GM19467 (cell line): ENCODE measurements around the gene JAK3.

Source experiments
- ATAC-seq: cut with Tn5 transposase; IDR thresholded peaks from one replicate; pipeline ENCODE4 v1.9.1; 2021; ENCODE audit warnings: mild to moderate bottlenecking, moderate library complexity; ENCODE audit not compliant: unreplicated experiment

Gene JAK3

DNA sequence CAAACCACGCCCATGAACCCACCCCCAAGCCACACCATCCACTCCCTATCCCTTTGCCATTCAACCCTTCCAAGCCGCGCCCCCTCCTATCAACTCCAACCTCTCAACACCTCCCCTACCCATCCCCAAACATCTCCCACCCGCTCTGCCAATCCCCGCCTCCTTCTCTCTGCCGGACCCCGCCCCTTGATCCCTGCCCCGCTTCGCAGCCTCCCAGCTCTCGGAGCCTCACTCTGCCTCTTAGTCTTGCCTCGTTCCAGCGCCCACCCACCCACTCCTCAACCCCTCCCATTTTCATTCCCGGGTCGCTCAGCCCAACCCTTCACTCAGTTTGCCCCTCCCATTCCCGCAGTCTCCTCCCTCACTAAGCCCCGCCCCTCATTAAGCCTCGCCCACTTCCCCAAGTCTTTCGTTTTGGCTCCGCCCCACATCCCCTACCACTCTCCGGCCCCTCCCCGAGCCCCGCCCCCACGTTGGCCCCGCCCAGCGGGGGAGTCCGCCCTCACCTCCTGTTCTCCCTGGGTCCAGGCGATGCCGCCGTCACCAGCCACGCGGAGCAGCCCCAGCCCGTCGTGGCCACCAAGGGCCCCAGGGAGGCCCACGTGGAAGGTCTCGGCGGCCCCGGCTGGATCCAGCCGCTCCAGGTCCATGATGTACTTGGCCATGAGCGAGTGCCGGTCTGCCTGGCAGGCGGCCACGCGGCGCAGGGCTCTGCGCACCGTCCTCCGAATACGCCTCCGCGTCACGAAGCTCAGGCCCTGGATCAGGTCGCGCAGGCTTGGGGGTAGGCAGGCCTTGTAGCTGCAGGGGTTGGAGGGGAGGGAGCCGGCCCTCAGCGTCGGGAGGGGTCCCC, 5.7 kb downstream of the JAK3 start:
- no peak for ATAC-seq

DNA sequence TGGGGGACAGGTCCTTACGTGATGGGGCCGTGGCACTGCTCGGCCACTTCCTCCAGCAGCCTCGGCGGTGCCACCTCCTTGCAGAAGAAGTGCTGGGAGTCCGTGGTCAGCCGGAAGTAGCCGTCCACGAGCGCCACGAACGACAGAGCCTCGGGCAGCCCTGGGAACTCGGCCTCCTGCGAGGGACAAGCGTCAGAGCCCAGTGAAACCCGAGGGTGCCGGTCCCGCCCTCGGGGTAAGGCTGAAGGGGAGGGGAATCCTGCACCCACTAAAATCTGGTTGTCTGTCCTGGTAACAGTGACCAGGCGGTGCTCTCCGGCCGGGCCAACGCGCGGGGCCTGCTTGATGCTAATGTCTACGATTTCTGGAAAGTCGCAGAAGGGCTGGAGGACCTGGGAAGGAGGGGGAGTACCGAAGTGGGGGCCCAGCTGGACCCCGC, 6.4 kb downstream of the JAK3 start:
- no peak for ATAC-seq

DNA sequence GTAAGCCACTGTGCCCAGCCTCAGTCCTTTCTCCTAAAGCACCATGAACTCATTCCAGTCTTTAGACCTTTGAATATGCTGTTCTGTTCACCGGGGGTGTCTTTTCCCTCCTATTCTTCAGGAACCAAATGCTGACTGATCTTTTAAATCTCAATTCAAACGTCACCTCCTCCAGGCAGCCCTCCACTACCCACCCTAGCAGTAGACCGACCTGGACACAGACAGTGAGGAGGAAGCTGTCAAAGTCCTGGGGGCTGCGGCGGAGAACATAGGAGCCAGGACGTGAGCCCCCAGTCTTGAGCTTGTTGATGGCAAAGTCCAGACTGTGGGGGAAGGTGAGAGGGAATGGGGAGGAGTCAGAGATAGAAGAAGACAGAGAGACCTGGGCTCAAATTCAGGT, 7.8 kb downstream of the JAK3 start:
- no peak for ATAC-seq

DNA sequence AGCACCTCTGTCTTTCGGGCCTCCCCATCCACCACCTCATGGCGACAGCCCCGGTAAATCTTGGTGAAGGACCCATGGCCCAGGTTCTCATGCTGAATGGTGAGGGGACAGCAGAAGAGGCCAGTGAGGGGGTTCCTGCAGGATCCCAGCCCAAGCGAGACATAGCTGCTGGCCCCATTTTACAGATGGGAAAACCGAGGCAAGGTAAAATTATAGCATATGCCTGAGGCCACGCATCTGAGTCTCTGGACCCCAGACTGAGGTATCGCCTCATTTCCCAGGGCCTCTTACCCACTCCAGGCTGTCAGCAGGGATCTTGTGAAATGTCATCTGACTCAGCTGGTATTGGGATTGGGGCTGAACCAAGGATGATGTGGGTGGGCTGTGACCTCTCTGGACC, 9.8 kb downstream of the JAK3 start:
- ATAC-seq = no peak

DNA sequence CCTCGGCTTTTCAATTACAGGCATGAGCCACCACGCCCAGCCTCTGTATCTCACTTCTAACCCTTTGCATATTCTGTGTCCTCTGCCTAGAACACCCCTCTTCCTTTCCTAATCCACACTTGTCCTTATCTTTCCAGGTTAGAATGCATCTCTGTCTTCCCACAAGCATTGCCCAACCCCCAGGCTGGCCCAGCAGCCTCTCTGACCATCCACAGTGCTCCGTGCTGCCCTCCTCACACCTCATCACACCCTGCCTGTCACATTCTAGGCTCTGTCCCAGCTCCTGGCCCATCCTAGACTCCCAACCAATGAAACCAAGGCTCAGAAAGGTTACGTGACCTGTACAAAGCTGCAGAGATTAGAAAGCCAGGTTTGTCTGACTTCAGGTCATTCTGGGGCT, 11.3 kb downstream of the JAK3 start:
- ATAC-seq = no peak

DNA sequence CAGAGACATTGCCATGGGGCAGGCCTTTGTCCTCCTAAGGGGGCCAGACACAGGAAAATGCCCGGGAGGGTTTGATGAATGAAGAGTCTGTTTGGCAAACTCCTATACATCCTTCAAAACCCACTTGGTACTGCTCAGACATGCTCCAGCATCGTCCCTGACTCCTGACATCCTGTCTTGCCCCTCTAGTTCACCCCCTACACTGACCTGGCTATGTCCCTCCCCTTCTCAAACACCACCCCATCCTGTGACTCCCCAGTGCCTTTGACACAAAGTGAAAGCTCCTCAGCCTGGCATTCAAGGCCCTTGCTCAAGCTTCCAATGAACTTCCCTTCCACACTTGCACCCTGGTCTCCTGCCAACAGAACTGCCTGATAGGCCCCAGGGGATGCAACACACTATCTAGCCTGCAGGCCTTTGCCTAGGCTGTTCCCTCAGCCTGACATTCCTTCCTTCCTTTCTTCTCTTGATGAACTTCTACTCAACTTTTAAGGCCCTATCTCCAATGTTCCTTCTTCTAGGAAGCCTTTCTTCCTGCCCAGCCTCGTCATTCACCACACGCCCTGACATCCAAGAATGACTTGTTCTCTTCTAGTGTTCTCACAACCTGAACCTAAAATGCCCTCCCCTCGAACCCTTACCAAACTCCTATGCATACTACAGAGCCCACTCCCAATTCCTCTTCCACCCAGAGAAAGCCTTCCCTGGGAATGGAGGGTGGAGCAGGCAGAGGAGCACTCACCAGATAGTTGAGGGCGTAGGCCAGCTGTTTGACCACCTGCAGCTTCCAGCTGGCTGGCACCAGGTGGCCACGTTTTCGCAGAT, 12.4 kb downstream of the JAK3 start:
- ATAC-seq = no peak

DNA sequence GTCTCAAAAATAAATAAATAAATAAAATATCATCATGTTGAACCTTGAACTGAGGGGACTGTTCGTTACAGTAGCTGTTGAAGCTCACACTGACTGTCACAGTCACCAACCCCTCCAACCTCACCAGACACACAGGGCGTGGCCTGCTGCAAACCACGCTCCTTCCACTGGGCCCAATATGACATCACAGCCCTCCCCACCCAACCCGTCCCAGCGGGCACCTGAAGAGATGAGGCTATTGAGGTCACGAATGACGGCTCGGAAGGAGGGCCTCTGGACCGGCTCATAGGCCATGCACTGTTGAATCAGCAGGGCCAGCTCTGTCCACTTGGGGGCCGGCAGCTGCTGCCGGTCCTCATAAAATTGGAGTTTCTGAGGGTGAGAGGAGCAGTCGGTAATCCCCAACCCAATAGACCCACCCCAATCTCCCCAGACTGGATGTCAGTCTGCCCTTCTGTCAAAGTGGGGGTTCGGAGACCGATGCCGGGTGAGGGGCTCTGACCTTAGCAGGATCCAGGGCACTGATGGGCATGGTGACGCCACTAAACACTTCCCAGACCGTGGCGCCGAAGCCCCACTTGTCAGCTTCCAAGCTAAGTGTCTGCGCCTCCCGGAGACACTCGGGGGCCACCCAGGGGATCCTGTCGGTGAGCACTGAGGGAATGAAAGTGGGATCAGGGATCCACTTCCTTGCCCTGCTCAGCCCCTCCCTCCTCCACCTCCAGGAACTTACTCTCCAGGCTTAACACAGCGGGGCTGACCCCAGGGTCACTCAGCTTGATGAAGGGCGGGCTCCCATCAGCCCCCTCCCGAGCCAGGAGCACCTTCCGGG, 13.2 kb downstream of the JAK3 start:
- no peak for ATAC-seq

DNA sequence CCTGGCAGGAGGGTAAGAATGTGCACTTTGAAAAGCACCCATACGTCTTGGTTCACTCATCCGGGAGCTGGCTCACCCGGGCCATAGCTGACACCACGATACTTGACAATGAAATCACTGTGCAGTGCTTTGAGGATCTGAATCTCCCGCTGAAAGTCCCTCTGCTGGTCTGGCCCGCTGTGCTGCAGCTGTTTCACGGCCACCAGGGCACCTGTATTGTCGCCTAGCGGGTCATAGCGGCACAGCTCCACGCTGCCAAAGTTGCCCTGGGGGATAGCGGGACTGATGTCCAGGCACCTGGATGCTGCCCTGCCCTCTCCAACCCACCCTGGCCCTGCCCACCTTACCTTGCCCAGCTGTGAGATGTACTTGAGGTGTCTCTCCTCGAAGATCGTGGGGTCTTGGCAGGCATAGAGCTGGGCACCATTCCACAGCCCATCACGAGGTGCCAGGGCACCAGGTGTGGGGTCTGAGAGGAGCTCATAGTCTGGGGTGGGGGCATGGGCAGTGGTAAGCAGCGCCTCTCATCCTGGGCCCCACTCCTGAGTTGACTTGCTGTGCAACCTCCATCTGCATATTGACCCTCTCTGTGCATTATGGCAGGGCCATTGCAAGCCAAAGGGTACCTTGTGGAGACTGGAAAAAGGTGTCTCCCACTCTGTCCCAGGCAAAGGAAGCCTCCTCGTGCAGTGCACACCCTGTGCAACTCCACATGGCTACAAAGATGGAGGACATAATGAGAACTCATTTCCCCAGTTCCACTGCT, 15.2 kb downstream of the JAK3 start:
- ATAC-seq = no peak

DNA sequence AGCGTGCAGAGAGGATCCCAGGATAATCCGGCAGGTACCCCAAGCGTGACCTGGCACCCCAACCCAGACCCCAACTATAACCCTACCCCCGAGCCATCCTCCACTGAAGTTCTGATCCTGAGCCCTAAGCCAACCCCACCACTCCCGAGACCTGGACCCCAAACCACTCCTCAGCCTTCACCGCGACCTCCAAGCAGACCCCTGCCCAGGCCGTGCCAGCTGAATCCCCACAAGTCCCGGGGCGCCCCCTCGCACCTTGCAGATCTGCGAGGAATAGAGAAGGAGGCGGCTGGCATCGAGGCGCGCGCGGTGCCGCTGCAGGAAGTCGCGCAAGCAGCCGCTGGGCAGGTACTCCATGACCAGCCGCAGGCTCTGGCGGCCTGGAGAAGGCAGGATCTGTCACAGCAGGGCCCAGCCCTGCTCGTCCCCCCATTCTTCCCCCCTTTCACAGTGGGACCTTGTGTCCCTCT, 16.3 kb downstream of the JAK3 start:
- ATAC-seq = no peak

DNA sequence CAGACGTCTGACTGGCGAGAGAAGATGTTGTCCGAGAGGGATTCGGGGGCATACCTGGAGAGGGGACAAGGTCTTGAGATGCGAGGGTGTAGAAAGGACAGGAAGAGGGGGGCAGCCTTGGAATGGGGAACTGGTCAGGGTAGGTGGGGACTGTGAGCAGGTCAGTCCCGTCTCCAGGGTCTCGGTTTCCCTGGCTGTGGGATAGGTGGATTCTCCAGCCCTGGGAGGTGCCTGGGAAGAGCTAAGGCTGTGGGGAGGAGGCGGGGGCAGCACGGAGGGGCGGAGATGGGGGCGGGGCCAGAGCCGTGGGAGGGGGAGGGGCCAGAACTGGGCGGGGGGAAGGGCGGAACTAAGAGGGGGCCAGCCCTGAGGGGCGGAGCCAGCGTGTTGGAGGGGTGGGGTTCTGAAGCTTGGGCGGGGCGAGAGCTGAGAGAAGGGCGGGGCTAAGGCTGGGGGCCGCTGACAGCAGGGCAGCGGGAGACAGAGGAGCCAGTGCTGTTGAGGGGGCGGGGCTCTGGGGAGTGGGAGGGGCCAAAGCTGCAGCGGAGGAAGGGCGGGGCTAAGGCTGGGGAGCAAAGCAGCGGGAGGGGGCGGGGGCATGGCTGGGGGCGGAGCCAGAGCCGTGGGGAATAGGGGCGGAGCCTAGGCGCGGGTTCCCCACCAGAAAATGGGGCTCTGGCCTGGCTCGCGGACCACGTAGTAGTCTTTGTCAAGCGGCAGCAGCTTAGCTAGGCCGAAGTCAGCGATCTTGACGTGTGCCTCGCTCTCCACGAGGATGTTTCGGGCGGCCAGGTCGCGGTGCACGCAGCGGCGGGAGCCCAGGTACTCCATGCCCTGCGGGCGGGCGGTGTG, 17.0 kb downstream of the JAK3 start:
- no peak for ATAC-seq

DNA sequence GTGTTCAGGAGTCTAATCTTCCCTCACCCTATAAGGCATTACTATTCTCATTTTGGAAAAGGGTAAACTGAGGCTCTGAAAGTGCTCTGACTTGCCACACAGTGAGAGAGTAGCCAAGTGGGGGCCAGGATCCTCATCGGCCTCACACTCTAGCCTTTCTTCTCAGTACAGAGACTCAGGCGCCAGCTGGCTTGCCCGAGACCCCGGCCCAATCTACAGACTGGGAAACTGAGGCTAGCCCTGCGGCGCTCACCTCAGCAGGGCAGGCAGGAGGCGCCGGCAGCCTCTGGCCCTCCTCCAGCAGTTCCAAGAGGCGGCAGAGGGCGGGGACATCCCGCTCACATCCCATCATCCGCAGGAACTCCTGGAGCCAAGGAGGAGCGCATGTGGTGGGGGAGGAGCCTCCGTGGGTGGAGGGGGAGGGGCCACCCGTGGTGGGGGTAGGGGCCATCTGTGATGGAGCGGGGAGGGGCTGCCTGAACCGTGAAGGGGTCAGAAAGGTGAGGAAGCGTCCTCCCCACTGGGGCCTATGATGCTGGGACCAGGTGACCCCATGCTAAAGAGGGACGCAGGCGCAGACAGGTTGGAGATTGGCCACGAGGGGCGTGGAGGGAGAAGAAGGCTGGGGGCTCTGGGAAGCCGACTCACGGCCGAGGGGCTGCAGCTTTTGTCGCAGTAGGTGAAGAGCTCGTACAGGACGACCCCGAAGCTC, 17.8 kb downstream of the JAK3 start:
- ATAC-seq = no peak

DNA sequence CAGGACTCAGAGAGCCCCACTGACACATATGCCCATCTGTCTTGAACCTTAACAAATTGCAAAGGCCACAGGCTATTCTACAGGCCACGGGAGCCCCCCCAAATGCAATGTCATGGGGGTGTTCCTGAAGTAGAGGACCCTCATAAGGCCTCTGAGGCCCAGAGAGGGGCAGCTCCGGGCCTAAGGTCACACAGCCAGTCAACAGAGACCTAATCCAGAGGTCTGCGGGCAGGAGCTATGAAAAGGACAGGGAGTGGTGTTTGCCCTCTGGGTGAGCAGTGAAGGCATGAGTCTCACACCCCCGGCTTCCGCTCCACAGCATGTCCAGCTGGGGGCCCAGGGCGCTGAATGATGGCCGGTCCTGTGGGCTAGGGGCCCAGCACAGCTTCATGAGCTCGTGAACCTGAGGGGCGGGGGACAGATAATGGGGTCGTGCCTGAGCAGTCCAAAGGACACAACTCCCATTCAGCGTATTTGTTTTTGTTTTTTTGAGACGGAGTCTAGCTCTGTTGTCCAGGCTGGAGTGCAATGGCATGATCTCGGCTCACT, 21.2 kb downstream of the JAK3 start:
- no peak for ATAC-seq

DNA sequence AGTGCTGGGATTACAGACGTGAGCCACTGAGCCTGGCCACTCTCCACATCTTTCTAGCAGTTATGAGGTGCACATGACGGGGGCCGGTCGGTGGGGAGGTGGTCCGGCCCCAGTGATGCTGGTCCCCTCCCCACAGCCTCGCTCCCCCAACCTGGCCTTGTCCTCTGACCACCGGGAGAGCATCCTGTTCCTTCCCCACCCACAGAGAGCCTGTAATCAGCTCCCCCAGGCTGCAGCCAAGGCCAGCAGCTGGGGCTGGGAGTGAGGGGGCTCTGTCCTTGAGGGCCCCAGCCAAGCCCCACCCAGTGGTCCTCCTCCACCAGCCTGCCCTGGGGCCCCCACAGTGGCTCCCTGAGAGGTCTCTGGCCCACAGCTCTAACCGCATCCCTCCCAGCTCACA, 23.4 kb downstream of the JAK3 start:
- no peak for ATAC-seq

DNA sequence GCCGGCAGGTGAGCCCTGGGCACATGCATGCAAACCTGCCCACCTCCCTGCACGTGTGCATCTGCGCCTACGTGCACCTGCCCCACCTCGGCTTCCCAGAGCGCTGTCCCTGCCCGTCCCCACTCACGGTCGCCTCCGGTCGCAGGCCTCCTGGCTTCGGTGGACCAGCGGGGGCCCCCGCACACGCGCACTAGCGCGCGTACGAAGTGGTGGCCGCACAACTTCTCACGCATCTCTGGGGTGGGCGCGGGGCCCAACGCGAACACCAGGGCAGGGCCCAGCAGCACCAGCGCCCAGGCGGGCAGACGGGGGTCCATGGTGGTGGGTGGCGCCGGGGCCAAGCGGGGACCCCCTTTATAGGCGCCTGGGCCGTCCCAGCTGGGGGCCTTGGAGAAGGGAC, 26.6 kb downstream of the JAK3 start, which contains the start of gene INSL3:
Gene INSL3 (minus strand): TSS at position 330 of the 400 bp plus-strand sequence. CDS start 13 bp downstream, at position 317.
- ATAC-seq = no peak

DNA sequence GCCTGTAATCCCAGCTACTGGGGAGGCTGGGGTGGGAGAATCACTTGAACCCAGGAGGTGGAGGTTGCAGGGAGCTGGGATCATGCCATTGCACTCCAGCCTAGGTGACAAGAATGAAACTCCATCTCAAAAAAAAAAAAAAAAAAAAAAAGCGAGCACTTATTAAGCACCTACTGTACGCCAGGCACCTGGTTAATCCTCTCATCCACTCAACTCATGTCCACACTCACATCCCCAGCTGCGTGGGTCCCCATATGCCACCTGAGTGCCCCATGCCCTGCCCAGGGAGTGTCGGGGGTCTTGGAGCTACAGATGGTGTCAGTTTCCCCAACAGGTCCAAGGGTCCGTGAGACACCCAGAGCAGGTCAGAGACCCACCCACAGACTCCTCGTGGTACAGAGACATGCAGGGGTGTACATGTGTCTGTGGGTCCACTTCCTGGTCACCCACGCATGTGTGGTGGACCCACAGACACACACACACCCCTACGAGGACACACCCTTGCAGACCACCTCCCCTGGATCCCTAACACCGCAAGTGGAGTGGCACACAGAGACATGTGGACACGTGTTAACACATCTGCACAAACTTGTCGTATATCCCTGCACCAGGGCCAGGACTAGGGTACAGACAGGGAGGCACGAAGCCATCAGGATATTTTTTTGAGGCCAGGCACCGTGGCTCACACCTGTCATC, 30.0 kb downstream of the JAK3 start:
- ATAC-seq = no peak

DNA sequence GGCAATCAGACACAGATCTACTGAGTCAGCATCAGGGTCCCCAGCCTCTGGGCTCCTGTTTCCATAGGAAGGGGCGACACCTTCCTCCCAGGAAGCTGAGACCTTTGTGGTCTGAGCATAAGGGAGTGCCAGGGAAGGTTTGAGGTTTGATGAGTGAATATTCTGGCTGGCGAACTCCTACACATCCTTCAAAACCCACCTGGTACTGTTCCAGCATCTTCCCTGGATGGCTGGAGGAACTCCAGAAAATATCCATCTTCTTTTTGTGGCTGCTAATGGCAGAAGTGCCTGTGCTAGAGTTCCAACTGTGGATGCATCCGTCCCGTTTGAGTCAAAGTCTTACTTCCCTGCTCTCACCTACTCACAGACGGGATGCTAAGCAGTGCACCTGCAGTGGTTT, 35.7 kb downstream of the JAK3 start:
- ATAC-seq = no peak

DNA sequence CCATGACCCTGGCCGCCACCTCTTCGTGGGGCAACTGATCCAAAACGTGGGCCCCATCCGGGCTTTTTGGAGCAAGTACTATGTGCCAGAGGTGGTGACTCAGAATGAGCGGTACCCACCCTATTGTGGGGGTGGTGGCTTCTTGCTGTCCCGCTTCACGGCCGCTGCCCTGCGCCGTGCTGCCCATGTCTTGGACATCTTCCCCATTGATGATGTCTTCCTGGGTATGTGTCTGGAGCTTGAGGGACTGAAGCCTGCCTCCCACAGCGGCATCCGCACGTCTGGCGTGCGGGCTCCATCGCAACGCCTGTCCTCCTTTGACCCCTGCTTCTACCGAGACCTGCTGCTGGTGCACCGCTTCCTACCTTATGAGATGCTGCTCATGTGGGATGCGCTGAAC, 36.1 kb downstream of the JAK3 start:
- no peak for ATAC-seq

DNA sequence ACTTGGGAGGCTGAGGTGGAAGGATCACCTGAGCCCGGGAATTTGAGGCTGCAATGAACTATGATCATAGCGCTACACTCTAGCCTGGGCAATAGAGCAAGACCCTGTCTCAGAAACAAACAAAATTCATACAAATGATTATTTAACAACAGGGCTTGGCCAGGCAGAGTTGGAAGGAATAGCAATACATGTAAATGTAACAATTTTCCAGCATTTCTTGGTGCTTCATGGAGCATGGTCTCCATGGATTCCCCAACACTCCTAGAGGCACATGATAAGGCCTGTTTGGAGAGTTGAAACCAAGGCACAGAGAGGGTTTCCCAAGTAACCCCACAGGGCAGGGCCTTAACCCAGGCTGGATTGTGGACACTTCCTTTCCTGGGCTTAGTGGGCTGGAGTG, 36.7 kb downstream of the JAK3 start:
- no peak for ATAC-seq
